ENCODE measurements around the gene DNAJC1.

DNAJC1 gene

DNA sequence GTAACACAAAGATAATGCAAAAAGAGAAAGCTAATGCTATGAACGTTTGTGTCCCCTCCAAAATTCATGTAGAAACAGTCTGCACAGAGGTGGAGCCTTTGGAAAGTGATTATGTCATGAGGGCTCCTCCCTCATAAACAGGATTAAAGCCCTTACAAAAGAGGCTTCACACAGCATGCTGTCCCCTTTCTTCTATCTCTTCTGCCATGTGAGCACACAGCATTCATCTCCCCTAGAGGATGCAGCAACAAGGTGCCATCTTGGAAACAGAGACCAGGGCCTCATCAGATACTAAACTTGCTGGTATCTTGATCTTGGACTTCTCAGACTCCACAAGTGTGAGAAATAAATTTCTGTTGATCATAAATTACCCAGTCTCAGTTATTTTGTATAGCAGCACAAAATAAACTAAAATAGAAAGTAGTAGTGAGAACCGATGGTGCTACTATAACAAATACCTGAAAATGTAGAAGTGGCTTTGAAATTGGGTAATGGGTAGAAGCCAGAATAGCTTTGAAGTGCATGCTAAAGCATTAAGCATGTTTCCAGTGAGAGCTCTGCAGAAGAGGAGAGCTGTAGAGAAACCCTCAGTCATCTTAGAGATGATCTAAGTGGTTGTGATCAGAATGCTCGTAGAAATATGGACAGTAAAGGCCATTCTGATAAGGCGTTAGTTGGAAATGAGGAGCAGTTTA lies 108.7 kb downstream of the DNAJC1 start:
- Histone ChIP-seq H3K36me3 (ENCODE audit: insufficient read depth, low read length) (no peaks in the 10 kb centered on the region), H3K27ac (ENCODE audit: low read depth, low read length, poor library complexity, severe bottlenecking) (no peak overlapping the region), H3K27me3 (ENCODE audit: insufficient read depth, low read length) (no peaks in the 10 kb centered on the region), H3K4me3 (ENCODE audit: low read depth, low read length, poor library complexity, severe bottlenecking) (no peak overlapping the region), H4K20me1 (ENCODE audit: insufficient read depth, low read length) (no peaks in the 10 kb centered on the region), H3F3A (ENCODE audit: insufficient read depth, low read length) (no peaks in the 10 kb centered on the region), H3K9me2 (ENCODE audit: low read depth, low read length) (no peaks in the 10 kb centered on the region), H3K9me3 (ENCODE audit: low read length) (no peaks in the 10 kb centered on the region), H3K9ac (ENCODE audit: low read length) (no peak overlapping the region), H3K4me2 (ENCODE audit: low read length) (no peak overlapping the region), H3K4me1 (ENCODE audit: insufficient read depth, low read length, severe bottlenecking) (no peaks in the 10 kb centered on the region), H2AFZ (ENCODE audit: low read length) (no peak overlapping the region), H3K79me2 (ENCODE audit: insufficient read depth, low read length) (no peaks in the 10 kb centered on the region)
- TF ChIP-seq CTCF (IDR thresholded peaks at IDR 0.05; ENCODE audit: low read length) (no peak), EZH2 (IDR thresholded peaks at IDR 0.05; ENCODE audit: borderline replicate concordance, low read length) (no peak)

DNA sequence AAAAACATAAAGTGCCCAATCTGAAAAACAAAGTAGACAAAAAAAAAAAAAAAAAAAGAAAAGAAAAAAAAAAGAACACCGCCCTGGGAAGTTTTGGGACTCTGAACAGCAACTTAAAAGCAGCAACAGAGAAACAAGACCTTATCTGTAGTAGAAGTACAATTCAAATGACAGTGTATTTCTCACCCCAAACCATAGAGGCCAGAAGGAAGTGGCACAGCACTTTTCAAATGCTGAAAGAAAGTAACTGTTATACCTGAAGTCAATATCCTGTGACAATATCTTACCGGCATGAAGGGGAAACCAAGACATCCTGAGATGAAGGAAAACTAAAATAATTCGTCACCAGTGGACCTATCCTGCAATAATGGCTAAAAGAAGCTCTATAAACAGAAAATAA lies 112.1 kb downstream of the DNAJC1 start:
- no peak overlapping the region for H2AFZ ChIP-seq (ENCODE audit: low read length)
- H3K9me2 ChIP-seq (ENCODE audit: low read depth, low read length): no peaks in the 10 kb centered on the region
- H3K79me2 ChIP-seq (ENCODE audit: insufficient read depth, low read length): no peaks in the 10 kb centered on the region
- no peaks in the 10 kb centered on the region for H3K4me1 ChIP-seq (ENCODE audit: insufficient read depth, low read length, severe bottlenecking)
- H3F3A ChIP-seq (ENCODE audit: insufficient read depth, low read length): no peaks in the 10 kb centered on the region
- H4K20me1 ChIP-seq (ENCODE audit: insufficient read depth, low read length): no peaks in the 10 kb centered on the region
- no peaks in the 10 kb centered on the region for H3K9me3 ChIP-seq (ENCODE audit: low read length)
- H3K4me3 ChIP-seq (ENCODE audit: low read depth, low read length, poor library complexity, severe bottlenecking): no peak overlapping the region
- no peaks in the 10 kb centered on the region for H3K36me3 ChIP-seq (ENCODE audit: insufficient read depth, low read length)
- TF ChIP-seq EZH2 (IDR thresholded peaks at IDR 0.05; ENCODE audit: borderline replicate concordance, low read length) (no peak), CTCF (IDR thresholded peaks at IDR 0.05; ENCODE audit: low read length) (no peak)
- H3K27ac ChIP-seq (ENCODE audit: low read depth, low read length, poor library complexity, severe bottlenecking): no peak overlapping the region
- no peaks in the 10 kb centered on the region for H3K27me3 ChIP-seq (ENCODE audit: insufficient read depth, low read length)
- H3K9ac ChIP-seq (ENCODE audit: low read length): no peak overlapping the region
- H3K4me2 ChIP-seq (ENCODE audit: low read length): no peak overlapping the region

DNA sequence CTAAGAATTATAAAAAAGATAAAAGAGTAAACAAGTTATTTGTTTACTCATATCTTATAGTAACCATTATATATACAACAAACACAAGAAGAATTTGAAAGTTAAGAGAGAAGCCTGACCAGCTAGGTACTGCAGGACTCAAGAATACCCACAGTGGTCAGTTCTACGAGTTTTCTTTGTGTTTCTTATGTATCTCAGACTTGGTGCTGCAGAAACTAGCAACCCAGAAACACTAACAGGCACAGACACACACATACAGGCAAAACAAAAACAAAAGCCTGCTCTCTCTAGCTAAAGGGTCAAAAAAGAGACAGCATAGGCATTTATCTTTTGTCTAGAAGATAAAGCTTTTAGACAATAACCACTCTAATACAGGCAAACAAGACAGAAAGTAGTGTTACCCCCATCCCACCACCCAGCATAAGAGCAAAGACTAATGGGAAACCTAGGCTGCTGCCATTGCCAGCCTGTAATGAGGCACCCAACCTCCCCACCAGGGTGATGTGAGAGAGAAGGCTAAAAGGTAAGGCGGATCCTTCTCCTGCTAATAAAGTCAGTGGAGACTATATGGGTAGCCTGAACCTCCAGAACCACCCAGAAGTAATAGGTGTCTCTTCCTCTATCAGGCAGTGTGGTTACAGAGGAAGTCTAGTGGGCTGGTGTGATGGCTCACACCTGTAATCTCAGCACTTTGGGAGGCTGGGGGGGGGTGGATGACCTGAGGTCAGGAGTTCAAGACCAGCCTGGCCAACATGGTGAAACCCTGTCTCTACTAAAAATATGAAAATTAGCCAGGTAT lies 113.9 kb downstream of the DNAJC1 start:
- Histone ChIP-seq H3K9ac (ENCODE audit: low read length) (no peak overlapping the region), H3K27ac (ENCODE audit: low read depth, low read length, poor library complexity, severe bottlenecking) (no peak overlapping the region), H3F3A (ENCODE audit: insufficient read depth, low read length) (no peaks in the 10 kb centered on the region), H3K9me2 (ENCODE audit: low read depth, low read length) (no peaks in the 10 kb centered on the region), H3K36me3 (ENCODE audit: insufficient read depth, low read length) (no peaks in the 10 kb centered on the region), H3K27me3 (ENCODE audit: insufficient read depth, low read length) (no peaks in the 10 kb centered on the region), H2AFZ (ENCODE audit: low read length) (no peak overlapping the region), H3K4me1 (ENCODE audit: insufficient read depth, low read length, severe bottlenecking) (no peaks in the 10 kb centered on the region), H4K20me1 (ENCODE audit: insufficient read depth, low read length) (no peaks in the 10 kb centered on the region), H3K4me2 (ENCODE audit: low read length) (no peak overlapping the region), H3K9me3 (ENCODE audit: low read length) (no peaks in the 10 kb centered on the region), H3K4me3 (ENCODE audit: low read depth, low read length, poor library complexity, severe bottlenecking) (no peak overlapping the region), H3K79me2 (ENCODE audit: insufficient read depth, low read length) (no peaks in the 10 kb centered on the region)
- no peak for TF ChIP-seq CTCF (IDR thresholded peaks at IDR 0.05; ENCODE audit: low read length)
- no peak for TF ChIP-seq EZH2 (IDR thresholded peaks at IDR 0.05; ENCODE audit: borderline replicate concordance, low read length)
